Neural cell (in vitro differentiated cells): ENCODE measurements around the gene SEL1L3. TPM values are rescaled to one million over a fixed set of nuclear protein-coding genes. Genes with fewer than 3 reads are reported as not detected.

Experiments
- H2AFZ ChIP-seq: fragments of 200-600, 300-800 bp; sonication (generic), shearing (Covaris generic); 2 replicates; pipeline ENCODE4 v1.6.0; 2014; ENCODE audit warnings: low read depth, mild to moderate bottlenecking, antibody characterized with exemption, low read length, moderate library complexity
- H3F3A ChIP-seq: fragments of 200-600 bp; shearing (Covaris generic); 2 replicates; pipeline ENCODE4 v1.6.1; 2016; ENCODE audit warnings: mild to moderate bottlenecking, moderate library complexity, mixed read lengths, antibody characterized with exemption, low read length; ENCODE audit not compliant: insufficient read depth, poor library complexity, severe bottlenecking
- H3K27ac ChIP-seq: fragments of 200-600, 300-800 bp; sonication (generic), shearing (Covaris generic); 2 replicates; pipeline ENCODE4 v1.5.1; 2014; ENCODE audit warnings: mild to moderate bottlenecking, low read length, moderate library complexity
- H3K27me3 ChIP-seq: fragments of 300-800, 200-600 bp; sonication (generic), shearing (Covaris generic); 2 replicates; pipeline ENCODE4 v1.6.0; 2014; ENCODE audit warnings: mild to moderate bottlenecking, low read depth, low read length, moderate library complexity; ENCODE audit not compliant: insufficient read depth
- H3K36me3 ChIP-seq: fragments of 300-800, 200-600 bp; sonication (generic), shearing (Covaris generic); 2 replicates; pipeline ENCODE4 v1.5.1; 2014; ENCODE audit warnings: mild to moderate bottlenecking, antibody characterized with exemption, low read length, moderate library complexity; ENCODE audit not compliant: insufficient read depth
- H3K4me2 ChIP-seq: fragments of 300-800, 200-600 bp; sonication (generic), shearing (Covaris generic); 2 replicates; pipeline ENCODE4 v1.6.0; 2014; ENCODE audit warnings: mild to moderate bottlenecking, low read length
- H3K4me3 ChIP-seq: fragments of 300-800, 200-600 bp; sonication (generic), shearing (Covaris generic); 2 replicates; pipeline ENCODE4 v1.5.1; 2014; ENCODE audit warnings: mild to moderate bottlenecking, low read length, moderate library complexity
- H3K79me2 ChIP-seq: fragments of 200-600 bp; shearing (Covaris generic); replicated peaks from 2 replicates; pipeline ENCODE4 v1.6.0; 2014; ENCODE audit warnings: mild to moderate bottlenecking, low read length, moderate library complexity; ENCODE audit not compliant: insufficient read depth
- H3K9ac ChIP-seq: fragments of 300-800, 200-600 bp; sonication (generic), shearing (Covaris generic); 2 replicates; pipeline ENCODE4 v1.6.1; 2016; ENCODE audit warnings: mild to moderate bottlenecking, low read length, mixed read lengths
- H3K9me2 ChIP-seq: fragments of 200-600 bp; shearing (Covaris generic); 2 replicates; pipeline ENCODE4 v1.6.1; 2016; ENCODE audit warnings: mild to moderate bottlenecking, low read length, mixed read lengths; ENCODE audit not compliant: insufficient read depth
- H3K9me3 ChIP-seq: fragments of 200-600, 300-800 bp; sonication (generic), shearing (Covaris generic); 2 replicates; pipeline ENCODE4 v1.6.1; 2016; ENCODE audit warnings: mild to moderate bottlenecking, mixed run types, low read length, moderate library complexity, mixed read lengths
- H4K20me1 ChIP-seq: fragments of 200-600 bp; shearing (Covaris generic); 2 replicates; pipeline ENCODE4 v1.6.1; 2016; ENCODE audit warnings: mild to moderate bottlenecking, mixed run types; ENCODE audit not compliant: insufficient read depth
- EP300 ChIP-seq: fragments of 450-650 bp; conservative IDR thresholded peaks from 2 replicates; pipeline ENCODE4 v1.6.1; 2014; ENCODE audit warnings: antibody characterized with exemption, mild to moderate bottlenecking, moderate library complexity; ENCODE audit not compliant: poor library complexity, severe bottlenecking
- EZH2 ChIP-seq: fragments of 200-600, 300-800 bp; shearing (Covaris generic), sonication (generic); IDR thresholded peaks from 2 replicates; pipeline ENCODE4 v1.6.1; 2014; ENCODE audit warnings: antibody characterized with exemption, low read length, borderline replicate concordance, mild to moderate bottlenecking; ENCODE audit not compliant: insufficient read depth, poor library complexity, severe bottlenecking
- MXI1 ChIP-seq: fragments of 450-650 bp; conservative IDR thresholded peaks from 2 replicates; pipeline ENCODE4 v1.6.1; 2014; ENCODE audit warnings: antibody characterized with exemption, mild to moderate bottlenecking; ENCODE audit not compliant: poor library complexity, severe bottlenecking
- POLR2AphosphoS5 ChIP-seq: IDR thresholded peaks from 2 replicates; pipeline ENCODE4 v1.6.1; 2012
- RAD21 ChIP-seq: fragments of 450-650 bp; conservative IDR thresholded peaks from 2 replicates; pipeline ENCODE4 v1.6.1; 2014; ENCODE audit warnings: antibody characterized with exemption, mild to moderate bottlenecking, moderate library complexity
- SMC3 ChIP-seq: fragments of 450-650 bp; conservative IDR thresholded peaks from 2 replicates; pipeline ENCODE4 v1.6.1; 2014; ENCODE audit warnings: antibody characterized with exemption, mild to moderate bottlenecking, moderate library complexity; ENCODE audit not compliant: poor library complexity
- TAF1 ChIP-seq: IDR thresholded peaks from 2 replicates; pipeline ENCODE4 v1.6.1; 2012; ENCODE audit warnings: low read depth
- polyA plus RNA-seq: library from polyadenylated mRNA; depleted of rRNA; stranded (reverse); fragments of >200 nt; gene quantifications from 2 replicates; pipeline ENCODE4 v1.2.3, GENCODE V29; 2014
- TF ChIP-seq, protein P1 (sequence below): IDR thresholded peaks from 2 replicates; pipeline ENCODE4 v1.6.1; 2012; ENCODE audit warnings: borderline replicate concordance
- TF ChIP-seq, protein P2 (sequence below): fragments of 450-650 bp; IDR thresholded peaks from 2 replicates; pipeline ENCODE4 v1.5.1; 2014; ENCODE audit warnings: antibody characterized with exemption, mild to moderate bottlenecking, moderate library complexity; ENCODE audit not compliant: poor library complexity, severe bottlenecking

Gene SEL1L3
- polyA plus RNA-seq, 1 donor from 2014 or later = 2.0 TPM

GRCh38 chr4:25879091-25879584, 16.4 kb upstream of the SEL1L3 start:
- Histone ChIP-seq H3F3A (no peaks in the 10 kb centered on the region), H2AFZ (no peak overlapping the region), H3K27ac (no peak overlapping the region), H3K79me2 (no peaks in the 10 kb centered on the region), H3K9me3 (no peaks in the 10 kb centered on the region), H3K4me3 (no peak overlapping the region), H4K20me1 (no peaks in the 10 kb centered on the region), H3K27me3 (no peaks in the 10 kb centered on the region), H3K9ac (no peak overlapping the region), H3K9me2 (no peaks in the 10 kb centered on the region), H3K36me3 (no peaks in the 10 kb centered on the region), H3K4me2 (no peak overlapping the region)
- TF ChIP-seq SMC3 (no peak), POLR2AphosphoS5 (no peak), TAF1 (no peak), RAD21 (no peak), EP300 (no peak), EZH2 (no peak), MXI1 (no peak)
- TF ChIP-seq, protein P1, sequence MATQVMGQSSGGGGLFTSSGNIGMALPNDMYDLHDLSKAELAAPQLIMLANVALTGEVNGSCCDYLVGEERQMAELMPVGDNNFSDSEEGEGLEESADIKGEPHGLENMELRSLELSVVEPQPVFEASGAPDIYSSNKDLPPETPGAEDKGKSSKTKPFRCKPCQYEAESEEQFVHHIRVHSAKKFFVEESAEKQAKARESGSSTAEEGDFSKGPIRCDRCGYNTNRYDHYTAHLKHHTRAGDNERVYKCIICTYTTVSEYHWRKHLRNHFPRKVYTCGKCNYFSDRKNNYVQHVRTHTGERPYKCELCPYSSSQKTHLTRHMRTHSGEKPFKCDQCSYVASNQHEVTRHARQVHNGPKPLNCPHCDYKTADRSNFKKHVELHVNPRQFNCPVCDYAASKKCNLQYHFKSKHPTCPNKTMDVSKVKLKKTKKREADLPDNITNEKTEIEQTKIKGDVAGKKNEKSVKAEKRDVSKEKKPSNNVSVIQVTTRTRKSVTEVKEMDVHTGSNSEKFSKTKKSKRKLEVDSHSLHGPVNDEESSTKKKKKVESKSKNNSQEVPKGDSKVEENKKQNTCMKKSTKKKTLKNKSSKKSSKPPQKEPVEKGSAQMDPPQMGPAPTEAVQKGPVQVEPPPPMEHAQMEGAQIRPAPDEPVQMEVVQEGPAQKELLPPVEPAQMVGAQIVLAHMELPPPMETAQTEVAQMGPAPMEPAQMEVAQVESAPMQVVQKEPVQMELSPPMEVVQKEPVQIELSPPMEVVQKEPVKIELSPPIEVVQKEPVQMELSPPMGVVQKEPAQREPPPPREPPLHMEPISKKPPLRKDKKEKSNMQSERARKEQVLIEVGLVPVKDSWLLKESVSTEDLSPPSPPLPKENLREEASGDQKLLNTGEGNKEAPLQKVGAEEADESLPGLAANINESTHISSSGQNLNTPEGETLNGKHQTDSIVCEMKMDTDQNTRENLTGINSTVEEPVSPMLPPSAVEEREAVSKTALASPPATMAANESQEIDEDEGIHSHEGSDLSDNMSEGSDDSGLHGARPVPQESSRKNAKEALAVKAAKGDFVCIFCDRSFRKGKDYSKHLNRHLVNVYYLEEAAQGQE = no peak
- TF ChIP-seq, protein P2, sequence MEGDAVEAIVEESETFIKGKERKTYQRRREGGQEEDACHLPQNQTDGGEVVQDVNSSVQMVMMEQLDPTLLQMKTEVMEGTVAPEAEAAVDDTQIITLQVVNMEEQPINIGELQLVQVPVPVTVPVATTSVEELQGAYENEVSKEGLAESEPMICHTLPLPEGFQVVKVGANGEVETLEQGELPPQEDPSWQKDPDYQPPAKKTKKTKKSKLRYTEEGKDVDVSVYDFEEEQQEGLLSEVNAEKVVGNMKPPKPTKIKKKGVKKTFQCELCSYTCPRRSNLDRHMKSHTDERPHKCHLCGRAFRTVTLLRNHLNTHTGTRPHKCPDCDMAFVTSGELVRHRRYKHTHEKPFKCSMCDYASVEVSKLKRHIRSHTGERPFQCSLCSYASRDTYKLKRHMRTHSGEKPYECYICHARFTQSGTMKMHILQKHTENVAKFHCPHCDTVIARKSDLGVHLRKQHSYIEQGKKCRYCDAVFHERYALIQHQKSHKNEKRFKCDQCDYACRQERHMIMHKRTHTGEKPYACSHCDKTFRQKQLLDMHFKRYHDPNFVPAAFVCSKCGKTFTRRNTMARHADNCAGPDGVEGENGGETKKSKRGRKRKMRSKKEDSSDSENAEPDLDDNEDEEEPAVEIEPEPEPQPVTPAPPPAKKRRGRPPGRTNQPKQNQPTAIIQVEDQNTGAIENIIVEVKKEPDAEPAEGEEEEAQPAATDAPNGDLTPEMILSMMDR = no peak

DNA sequence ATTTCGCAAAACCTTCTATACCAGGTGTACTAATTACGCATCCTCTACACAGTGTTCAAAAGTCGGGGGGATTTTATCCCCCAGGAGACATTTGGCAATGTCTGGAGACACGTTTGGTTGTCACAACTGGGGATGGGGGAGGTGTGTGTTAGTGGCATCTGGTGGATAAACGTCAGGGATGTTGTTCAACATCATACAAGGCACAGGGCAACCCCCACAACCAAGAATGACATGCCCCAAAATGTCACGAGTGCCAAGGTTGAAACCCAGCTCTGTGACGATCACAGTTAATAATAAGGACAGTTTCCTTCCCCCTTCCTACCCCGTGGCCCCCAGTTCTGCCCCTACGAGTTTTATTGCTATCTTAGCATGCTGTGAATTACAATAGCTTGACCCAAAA, 15.9 kb upstream of the SEL1L3 start:
- Histone ChIP-seq H3F3A (no peaks in the 10 kb centered on the region), H3K4me3 (no peak overlapping the region), H2AFZ (no peak overlapping the region), H3K9me2 (no peaks in the 10 kb centered on the region), H3K4me2 (no peak overlapping the region), H3K9ac (no peak overlapping the region), H3K27me3 (no peaks in the 10 kb centered on the region), H3K9me3 (no peaks in the 10 kb centered on the region), H3K27ac (no peak overlapping the region), H3K36me3 (no peaks in the 10 kb centered on the region), H3K79me2 (no peaks in the 10 kb centered on the region), H4K20me1 (no peaks in the 10 kb centered on the region)
- TF ChIP-seq MXI1 = no peak
- TF ChIP-seq POLR2AphosphoS5 = no peak

DNA sequence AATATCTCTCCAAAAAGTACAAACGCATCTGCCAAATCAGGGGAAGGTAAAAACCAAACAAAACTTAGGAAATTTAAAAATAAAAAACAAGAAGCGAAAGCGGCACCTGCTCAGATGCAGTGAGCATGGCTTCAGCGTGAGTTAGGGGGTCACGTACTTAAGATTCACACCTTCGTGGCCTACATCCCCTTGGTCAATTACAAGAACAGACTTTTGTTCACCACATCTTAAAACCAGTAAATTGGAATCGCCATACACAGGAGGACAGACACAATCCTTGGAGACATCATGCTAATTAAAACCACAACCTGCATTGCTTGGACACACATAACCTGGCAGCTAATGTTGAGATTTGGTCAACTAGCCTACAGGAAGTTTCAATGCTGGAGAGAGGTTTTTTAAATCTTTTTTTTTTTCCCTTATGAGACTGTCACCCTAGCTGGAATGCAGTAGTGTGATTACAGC, 12.5 kb upstream of the SEL1L3 start:
- Histone ChIP-seq H3F3A (no peaks in the 10 kb centered on the region), H4K20me1 (no peaks in the 10 kb centered on the region), H3K27ac (no peak overlapping the region), H2AFZ (no peak overlapping the region), H3K9me3 (no peaks in the 10 kb centered on the region), H3K36me3 (no peaks in the 10 kb centered on the region), H3K4me2 (no peak overlapping the region), H3K4me3 (no peak overlapping the region), H3K9me2 (no peaks in the 10 kb centered on the region), H3K27me3 (no peaks in the 10 kb centered on the region), H3K79me2 (no peaks in the 10 kb centered on the region), H3K9ac (no peak overlapping the region)
- TF ChIP-seq POLR2AphosphoS5 (no peak), RAD21 (no peak), TAF1 (no peak), EZH2 (no peak), MXI1 (no peak), SMC3 (no peak), EP300 (no peak)
- TF ChIP-seq, protein P1 = no peak
- TF ChIP-seq, protein P2 = no peak
